RWPE1 (cell line): Measurements from ENCODE around the gene KRT9.
A peak's percentile ranks its signal among the peaks of the same experiment; 100 is the strongest.
"Not testable (repeated sequence)": the region's sequence is repeated elsewhere in the genome, so short reads cannot be mapped to it uniquely, and the experiment has no call there.

ENCODE experiments used
- CTCF ChIA-PET: fragments of 350-600 bp; sonication (Branson Sonifier 250); formaldehyde crosslinking; extraction: SDS; loops from one replicate; lab custom pipeline; 2021; lab: Yijun Ruan, JAX
- POLR2A ChIA-PET: fragments of 400-600 bp; formaldehyde crosslinking; extraction: SDS; loops from one replicate; lab custom pipeline; 2020; ENCODE audit warnings: antibody characterized with exemption; ENCODE audit not compliant: low non-redundant PET; lab: Yijun Ruan, JAX
- DNase-seq: peaks from one replicate; pipeline ENCODE4 v3.0.0; 2012; ENCODE audit warnings: low spot score
- H3K27ac ChIP-seq: fragments of 450-650 bp; 2 replicates; pipeline ENCODE4 v1.5.1; 2017
- CTCF ChIP-seq: fragments of 450-650 bp; conservative IDR thresholded peaks from 2 replicates; pipeline ENCODE4 v1.5.1; 2017; ENCODE audit warnings: low read depth, mild to moderate bottlenecking

The KRT9 gene

GRCh38 chr17:41610965-41611640 is 39.2 kb upstream of the KRT9 start:
- no peak for TF ChIP-seq CTCF
- no peak for DNase-seq
- POLR2A ChIA-PET, result no interaction called here
- peak overlapping the region; percentile 100 for H3K27ac ChIP-seq
- CTCF ChIA-PET, result interaction anchor here (0.6 to 2.1 kb wide), 3 partner anchors 9 to 62 kb away, joined by 3 to 7 read pairs (median 4); no protein-coding TSS in a partner anchor

GRCh38 chr17:41610061-41610517 is 38.2 kb upstream of the KRT9 start:
- POLR2A ChIA-PET, DNase-seq: not testable (repeated sequence)
- CTCF ChIA-PET, result interaction anchor here (0.7 to 2.1 kb wide), 2 partner anchors 10 to 61 kb away, joined by 3 to 7 read pairs; no protein-coding TSS in a partner anchor
- H3K27ac ChIP-seq, result peak overlapping the region; percentile 100

DNA sequence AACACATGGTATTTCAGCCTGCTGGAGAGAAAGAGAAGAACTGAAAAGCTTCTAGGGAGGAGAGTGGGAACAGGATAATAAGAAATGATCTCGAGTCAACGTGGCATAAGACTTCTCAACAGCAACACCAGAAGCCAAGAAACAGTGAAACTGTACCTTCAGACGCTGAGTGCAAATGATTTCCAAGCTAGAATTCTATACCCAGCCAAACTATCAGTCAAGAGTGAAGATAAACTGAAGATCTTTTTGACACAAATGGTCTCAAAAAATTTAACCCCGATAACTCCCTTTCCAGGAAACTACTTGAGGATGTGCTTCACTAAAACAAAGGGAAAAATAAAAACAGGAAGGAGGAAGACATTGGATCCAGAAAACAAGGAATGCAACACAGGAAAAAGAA is 35.1 kb upstream of the KRT9 start:
- POLR2A ChIA-PET, H3K27ac ChIP-seq, DNase-seq: not testable (repeated sequence)
- CTCF ChIA-PET, result interaction anchor here (1.1 kb wide), 1 partner anchor 12 kb away, joined by 3 read pairs; no protein-coding TSS in a partner anchor

DNA sequence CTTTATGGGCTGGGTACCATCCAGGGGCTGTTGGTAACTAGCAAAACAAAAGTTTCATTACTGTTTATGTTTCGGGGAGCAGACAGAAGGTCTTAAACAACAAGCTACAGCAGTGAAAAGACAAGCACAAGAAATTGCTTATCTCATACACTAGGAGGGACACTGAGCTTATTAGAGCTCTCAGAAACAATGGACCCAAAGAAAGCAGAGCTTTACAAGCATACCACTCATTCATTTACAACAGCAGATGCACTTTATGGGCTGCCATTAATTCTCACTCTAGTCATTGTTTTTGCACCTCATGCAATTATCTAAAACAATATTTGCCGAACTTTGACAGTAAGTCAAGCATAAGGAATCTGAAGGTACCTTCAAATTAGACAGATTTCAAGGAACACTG is 30.7 kb upstream of the KRT9 start:
- TF ChIP-seq CTCF, result no peak
- no peak for DNase-seq
- no peak overlapping the region for H3K27ac ChIP-seq
- CTCF ChIA-PET, result no interaction called here
- POLR2A ChIA-PET, result no interaction called here

DNA sequence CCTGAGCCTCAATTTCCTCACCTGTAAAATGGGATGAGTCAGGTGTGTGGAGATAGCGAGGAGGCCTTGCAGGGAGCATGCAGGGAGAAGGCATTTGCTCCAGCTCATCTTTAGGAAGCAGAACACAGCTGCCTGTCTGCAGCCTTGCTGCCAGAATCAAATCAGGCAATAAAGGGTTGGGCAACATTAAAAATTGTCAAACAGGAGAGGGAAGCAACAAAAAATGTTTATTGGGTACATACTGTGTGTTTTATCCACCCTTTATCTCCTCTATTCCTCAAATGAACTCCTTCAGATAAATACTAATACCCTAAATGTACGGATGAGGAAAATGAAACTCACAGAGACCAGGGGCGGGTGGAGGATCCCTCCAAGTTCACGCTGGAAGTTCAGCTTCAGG is 28.5 kb upstream of the KRT9 start:
- no peak for DNase-seq
- ChIA-PET POLR2A (no interaction called here), CTCF (no interaction called here)
- peak overlapping the region; percentile 36 for H3K27ac ChIP-seq
- no peak for TF ChIP-seq CTCF

DNA sequence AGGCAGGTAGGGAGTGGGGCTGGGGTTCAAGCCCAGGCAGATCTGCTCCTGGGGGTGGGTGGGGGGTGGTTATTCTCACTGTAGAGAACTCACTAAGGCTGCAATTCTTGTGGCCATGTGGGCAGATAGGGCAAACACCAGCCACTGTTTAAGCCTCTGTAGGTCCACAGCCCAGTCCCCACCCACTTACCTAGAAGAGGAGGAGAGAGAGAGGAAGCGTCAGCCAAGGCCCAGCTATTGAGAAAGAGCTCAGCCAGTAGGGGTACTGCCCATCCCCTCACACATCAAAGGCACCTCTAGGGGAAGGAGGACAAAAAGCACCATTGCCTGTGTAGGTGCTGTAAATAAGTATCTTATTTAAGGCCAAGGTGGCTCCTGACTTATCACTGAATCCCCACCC is 27.8 kb upstream of the KRT9 start:
- H3K27ac ChIP-seq, result peak overlapping the region; percentile 36
- DNase-seq, result no peak
- TF ChIP-seq CTCF, result no peak
- ChIA-PET POLR2A (no interaction called here), CTCF (no interaction called here)

DNA sequence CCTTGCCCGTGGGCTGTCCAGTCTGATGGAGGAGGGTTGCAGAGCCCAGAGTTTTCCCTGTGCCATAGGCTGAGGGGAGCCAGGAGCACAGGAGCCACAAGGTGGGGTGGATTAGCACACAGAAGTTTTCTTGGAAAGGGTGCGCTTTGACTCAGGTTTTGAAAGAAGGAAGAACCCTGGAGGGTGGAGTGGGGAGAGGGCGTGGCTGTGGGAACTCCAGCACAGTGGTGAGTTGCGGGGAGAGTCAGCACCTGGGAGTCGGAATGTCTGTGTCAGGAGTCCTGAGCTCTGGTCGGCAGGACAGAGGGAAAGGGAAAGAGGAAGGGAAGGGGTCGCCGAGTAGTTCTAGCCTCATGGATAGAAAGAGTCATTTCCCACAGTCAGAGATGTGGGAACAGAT is 23.7 kb upstream of the KRT9 start:
- POLR2A ChIA-PET, result no interaction called here
- DNase-seq, result no peak
- CTCF ChIA-PET, result interaction anchor here (0.7 to 0.9 kb wide), 3 partner anchors 12 to 28 kb away, joined by 3 read pairs; no protein-coding TSS in a partner anchor
- peak overlapping the region; percentile 7 for H3K27ac ChIP-seq
- TF ChIP-seq CTCF, result no peak
